ENCODE data around the gene MYADML2. TPM values are rescaled to one million over a fixed set of nuclear protein-coding genes. Genes with fewer than 3 reads are reported as not detected.

MYADML2 gene
- total and polyA plus RNA-seq, 2 experiments from 2014 or later, result 0.70 to 1.7 TPM

- TF ChIP-seq REST (IDR thresholded peaks at IDR 0.05; ENCODE audit: unreplicated experiment) (no peak), STAT1 (IDR thresholded peaks at IDR 0.05; ENCODE audit: unreplicated experiment) (no peak)
Measured at GRCh38 chr17:81898029-81898866, 48.8 kb downstream of the MYADML2 start (continued).

GRCh38 chr17:81895400-81895799, 51.6 kb downstream of the MYADML2 start:
- DNase-seq (ENCODE audit: low spot score) (no peak), ATAC-seq (no peak)
- Histone ChIP-seq H3K4me2 (no peak overlapping the region), H3K27ac (ENCODE audit: low read depth) (no peak overlapping the region), H3K27me3 (ENCODE audit: insufficient read depth) (peaks cover under 1% of the 10 kb centered on the region; the same call in 1 of the 2 replicates), H3K79me2 (replicated peaks; ENCODE audit: insufficient read depth) (peaks cover 24% of the 10 kb centered on the region), H3F3A (replicated peaks; ENCODE audit: low read depth) (peaks cover 5% of the 10 kb centered on the region), H3K9me2 (ENCODE audit: insufficient read depth) (no peaks in the 10 kb centered on the region), H3K36me3 (ENCODE audit: insufficient read depth) (peaks cover 27% of the 10 kb centered on the region; the same call in 1 of the 2 replicates), H2AFZ (no peak overlapping the region), H4K20me1 (replicated peaks; ENCODE audit: insufficient read depth) (0 out of 2 replicates have a peak, but pooled peaks cover 7% of the 10 kb centered on the region), H3K4me1 (ENCODE audit: insufficient read depth) (peaks cover under 1% of the 10 kb centered on the region; the same call in 1 of the 2 replicates), H3K4me3 (no peak overlapping the region)
- no peak overlapping the region for H3K4me3 Mint-ChIP-seq
- H3K9me3 Mint-ChIP-seq, result no peaks in the 10 kb centered on the region
- H3K27ac Mint-ChIP-seq, result no peak overlapping the region
- H3K27me3 Mint-ChIP-seq (ENCODE audit: insufficient read depth, low read depth, poor library complexity), result peaks cover 22% of the 10 kb centered on the region
- H3K36me3 Mint-ChIP-seq (ENCODE audit: low read depth), result peaks cover 49% of the 10 kb centered on the region
- H3K4me1 Mint-ChIP-seq, result no peaks in the 10 kb centered on the region; the same call in 2 of the 3 replicates
- TF ChIP-seq EZH2phosphoT487 (IDR thresholded peaks at IDR 0.05; ENCODE audit: unreplicated experiment) (no peak), ZNF331 (CRISPR knock-in tag; IDR thresholded peaks at IDR 0.05; ENCODE audit: low read depth) (no peak), CREB1 (CRISPR knock-in tag; IDR thresholded peaks at IDR 0.05; ENCODE audit: low read depth) (no peak), POLR2AphosphoS5 (IDR thresholded peaks at IDR 0.05; ENCODE audit: low read depth) (no peak), NANOG (IDR thresholded peaks at IDR 0.05; ENCODE audit: borderline replicate concordance) (no peak), ZNF462 (CRISPR knock-in tag; IDR thresholded peaks at IDR 0.05) (no peak), ZNF114 (CRISPR knock-in tag; IDR thresholded peaks at IDR 0.05) (no peak), STAT1 (IDR thresholded peaks at IDR 0.05; ENCODE audit: unreplicated experiment) (no peak)
- TF ChIP-seq, protein P1, sequence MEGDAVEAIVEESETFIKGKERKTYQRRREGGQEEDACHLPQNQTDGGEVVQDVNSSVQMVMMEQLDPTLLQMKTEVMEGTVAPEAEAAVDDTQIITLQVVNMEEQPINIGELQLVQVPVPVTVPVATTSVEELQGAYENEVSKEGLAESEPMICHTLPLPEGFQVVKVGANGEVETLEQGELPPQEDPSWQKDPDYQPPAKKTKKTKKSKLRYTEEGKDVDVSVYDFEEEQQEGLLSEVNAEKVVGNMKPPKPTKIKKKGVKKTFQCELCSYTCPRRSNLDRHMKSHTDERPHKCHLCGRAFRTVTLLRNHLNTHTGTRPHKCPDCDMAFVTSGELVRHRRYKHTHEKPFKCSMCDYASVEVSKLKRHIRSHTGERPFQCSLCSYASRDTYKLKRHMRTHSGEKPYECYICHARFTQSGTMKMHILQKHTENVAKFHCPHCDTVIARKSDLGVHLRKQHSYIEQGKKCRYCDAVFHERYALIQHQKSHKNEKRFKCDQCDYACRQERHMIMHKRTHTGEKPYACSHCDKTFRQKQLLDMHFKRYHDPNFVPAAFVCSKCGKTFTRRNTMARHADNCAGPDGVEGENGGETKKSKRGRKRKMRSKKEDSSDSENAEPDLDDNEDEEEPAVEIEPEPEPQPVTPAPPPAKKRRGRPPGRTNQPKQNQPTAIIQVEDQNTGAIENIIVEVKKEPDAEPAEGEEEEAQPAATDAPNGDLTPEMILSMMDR (conservative IDR thresholded peaks at IDR 0.05; ENCODE audit: low read depth in 2 of 2), result no peak
- TF ChIP-seq, protein P2, sequence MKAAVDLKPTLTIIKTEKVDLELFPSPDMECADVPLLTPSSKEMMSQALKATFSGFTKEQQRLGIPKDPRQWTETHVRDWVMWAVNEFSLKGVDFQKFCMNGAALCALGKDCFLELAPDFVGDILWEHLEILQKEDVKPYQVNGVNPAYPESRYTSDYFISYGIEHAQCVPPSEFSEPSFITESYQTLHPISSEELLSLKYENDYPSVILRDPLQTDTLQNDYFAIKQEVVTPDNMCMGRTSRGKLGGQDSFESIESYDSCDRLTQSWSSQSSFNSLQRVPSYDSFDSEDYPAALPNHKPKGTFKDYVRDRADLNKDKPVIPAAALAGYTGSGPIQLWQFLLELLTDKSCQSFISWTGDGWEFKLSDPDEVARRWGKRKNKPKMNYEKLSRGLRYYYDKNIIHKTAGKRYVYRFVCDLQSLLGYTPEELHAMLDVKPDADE (IDR thresholded peaks at IDR 0.05), result no peak

Measured in GM23338 (cell line).